H1 (cell line): ENCODE measurements around the gene ABCF3. TPM values are rescaled to one million over a fixed set of nuclear protein-coding genes. Genes with fewer than 3 reads are reported as not detected.

Source experiments
- CEBPB ChIP-seq: IDR thresholded peaks from 2 replicates; pipeline ENCODE4 v1.6.1; 2012; ENCODE audit warnings: low read depth, low read length
- KDM4A ChIP-seq: IDR thresholded peaks from one replicate; pipeline ENCODE4 v1.7.1; 2012; ENCODE audit warnings: low read depth, mild to moderate bottlenecking, moderate library complexity, low read length, inconsistent platforms; ENCODE audit not compliant: severe bottlenecking
- MAFK ChIP-seq: IDR thresholded peaks from 2 replicates; pipeline ENCODE4 v1.6.1; 2012; ENCODE audit warnings: low read depth, mild to moderate bottlenecking, improper control_type of control experiment, low read length
- NANOG ChIP-seq: IDR thresholded peaks from 2 replicates; pipeline ENCODE4 v1.6.1; 2011; ENCODE audit warnings: low read length, low read depth, mild to moderate bottlenecking, inconsistent platforms; ENCODE audit not compliant: insufficient read depth, poor library complexity, severe bottlenecking
- RBBP5 ChIP-seq: IDR thresholded peaks from 2 replicates; pipeline ENCODE4 v1.7.1; 2012; ENCODE audit warnings: low read depth, mild to moderate bottlenecking, inconsistent platforms, low read length, moderate library complexity, borderline replicate concordance
- YY1 ChIP-seq: IDR thresholded peaks from 2 replicates; pipeline ENCODE4 v1.6.1; 2011; ENCODE audit warnings: low read depth, mild to moderate bottlenecking, low read length
- polyA plus RNA-seq, 7 experiments: library from polyadenylated mRNA; depleted of rRNA in 3 of 7; stranded (reverse) in 5 of 7; unstranded in 2 of 7; fragments of >200 nt in 5 of 7; fragments of 200-250 nt in 2 of 7; gene quantifications; 1 replicate in 5 of 7; 2 replicates in 1 of 7; 4 replicates in 1 of 7; pipeline versions ENCODE4 v1.2.1 to v1.2.3, GENCODE V29; 2011 to 2013; ENCODE audit warnings: missing spikeins in 2 of 7, mixed read lengths in 2 of 7
- total RNA-seq: library from RNA; stranded (reverse); fragmentation: NEBNext Ultra II Directional; extraction: Animal tissue kit (Norgen Biotek cat#: 25700); gene quantifications from 2 replicates; pipeline ENCODE4 v1.2.1, GENCODE V29; 2021
- TF ChIP-seq, protein P1 (sequence below): fragments of 300-600 bp; sonication (generic); IDR thresholded peaks from 2 replicates; pipeline ENCODE4 v1.7.1; 2012; ENCODE audit warnings: low read length, moderate library complexity, mild to moderate bottlenecking, inconsistent platforms; ENCODE audit not compliant: insufficient replicate concordance
- TF ChIP-seq, protein P2 (sequence below): IDR thresholded peaks from 2 replicates; pipeline ENCODE4 v1.6.1; 2011; ENCODE audit warnings: low read length, improper control_type of control experiment

The ABCF3 gene
- total and polyA plus RNA-seq, 2 of the 8 experiments (the other 6 are each of a cell fraction or from before 2014, with no cell fraction given) = 51.6 to 57.8 TPM

DNA sequence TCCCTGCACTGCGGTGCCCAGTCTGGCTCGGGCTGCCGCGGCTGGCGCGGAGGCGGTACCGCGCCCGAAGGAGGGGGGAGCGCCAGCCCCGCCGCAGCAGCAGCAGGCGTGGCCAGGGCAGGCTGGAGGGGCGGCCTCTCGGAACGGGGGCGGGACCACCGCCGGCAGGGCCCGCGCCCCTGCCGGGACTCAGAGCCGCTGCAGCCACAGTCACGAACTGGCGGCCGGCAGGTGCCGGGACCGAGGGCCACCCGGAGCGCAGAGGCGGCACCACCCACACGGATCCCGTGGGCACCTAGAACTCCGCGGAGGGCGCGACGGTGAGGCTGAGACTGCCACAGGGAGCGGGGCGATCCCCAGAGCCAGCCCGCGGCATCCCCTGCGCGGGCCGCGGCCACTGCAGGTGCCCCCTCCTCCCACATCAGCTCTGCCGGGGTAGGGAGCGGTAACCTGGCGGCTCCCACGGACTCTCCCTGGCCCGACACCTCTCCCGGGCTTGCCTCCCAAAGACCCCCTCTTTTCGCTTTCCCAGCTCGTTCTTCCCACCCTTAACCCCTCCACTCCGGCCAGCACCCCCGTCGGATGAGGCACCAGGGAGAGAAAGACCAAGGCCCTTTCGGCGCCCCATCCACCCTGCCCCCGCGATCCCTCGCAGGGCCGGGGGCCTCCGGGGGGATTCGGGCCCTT, 43.5 kb downstream of the ABCF3 start, which contains the start of gene VWA5B2 (continued):
- TF ChIP-seq, protein P1, sequence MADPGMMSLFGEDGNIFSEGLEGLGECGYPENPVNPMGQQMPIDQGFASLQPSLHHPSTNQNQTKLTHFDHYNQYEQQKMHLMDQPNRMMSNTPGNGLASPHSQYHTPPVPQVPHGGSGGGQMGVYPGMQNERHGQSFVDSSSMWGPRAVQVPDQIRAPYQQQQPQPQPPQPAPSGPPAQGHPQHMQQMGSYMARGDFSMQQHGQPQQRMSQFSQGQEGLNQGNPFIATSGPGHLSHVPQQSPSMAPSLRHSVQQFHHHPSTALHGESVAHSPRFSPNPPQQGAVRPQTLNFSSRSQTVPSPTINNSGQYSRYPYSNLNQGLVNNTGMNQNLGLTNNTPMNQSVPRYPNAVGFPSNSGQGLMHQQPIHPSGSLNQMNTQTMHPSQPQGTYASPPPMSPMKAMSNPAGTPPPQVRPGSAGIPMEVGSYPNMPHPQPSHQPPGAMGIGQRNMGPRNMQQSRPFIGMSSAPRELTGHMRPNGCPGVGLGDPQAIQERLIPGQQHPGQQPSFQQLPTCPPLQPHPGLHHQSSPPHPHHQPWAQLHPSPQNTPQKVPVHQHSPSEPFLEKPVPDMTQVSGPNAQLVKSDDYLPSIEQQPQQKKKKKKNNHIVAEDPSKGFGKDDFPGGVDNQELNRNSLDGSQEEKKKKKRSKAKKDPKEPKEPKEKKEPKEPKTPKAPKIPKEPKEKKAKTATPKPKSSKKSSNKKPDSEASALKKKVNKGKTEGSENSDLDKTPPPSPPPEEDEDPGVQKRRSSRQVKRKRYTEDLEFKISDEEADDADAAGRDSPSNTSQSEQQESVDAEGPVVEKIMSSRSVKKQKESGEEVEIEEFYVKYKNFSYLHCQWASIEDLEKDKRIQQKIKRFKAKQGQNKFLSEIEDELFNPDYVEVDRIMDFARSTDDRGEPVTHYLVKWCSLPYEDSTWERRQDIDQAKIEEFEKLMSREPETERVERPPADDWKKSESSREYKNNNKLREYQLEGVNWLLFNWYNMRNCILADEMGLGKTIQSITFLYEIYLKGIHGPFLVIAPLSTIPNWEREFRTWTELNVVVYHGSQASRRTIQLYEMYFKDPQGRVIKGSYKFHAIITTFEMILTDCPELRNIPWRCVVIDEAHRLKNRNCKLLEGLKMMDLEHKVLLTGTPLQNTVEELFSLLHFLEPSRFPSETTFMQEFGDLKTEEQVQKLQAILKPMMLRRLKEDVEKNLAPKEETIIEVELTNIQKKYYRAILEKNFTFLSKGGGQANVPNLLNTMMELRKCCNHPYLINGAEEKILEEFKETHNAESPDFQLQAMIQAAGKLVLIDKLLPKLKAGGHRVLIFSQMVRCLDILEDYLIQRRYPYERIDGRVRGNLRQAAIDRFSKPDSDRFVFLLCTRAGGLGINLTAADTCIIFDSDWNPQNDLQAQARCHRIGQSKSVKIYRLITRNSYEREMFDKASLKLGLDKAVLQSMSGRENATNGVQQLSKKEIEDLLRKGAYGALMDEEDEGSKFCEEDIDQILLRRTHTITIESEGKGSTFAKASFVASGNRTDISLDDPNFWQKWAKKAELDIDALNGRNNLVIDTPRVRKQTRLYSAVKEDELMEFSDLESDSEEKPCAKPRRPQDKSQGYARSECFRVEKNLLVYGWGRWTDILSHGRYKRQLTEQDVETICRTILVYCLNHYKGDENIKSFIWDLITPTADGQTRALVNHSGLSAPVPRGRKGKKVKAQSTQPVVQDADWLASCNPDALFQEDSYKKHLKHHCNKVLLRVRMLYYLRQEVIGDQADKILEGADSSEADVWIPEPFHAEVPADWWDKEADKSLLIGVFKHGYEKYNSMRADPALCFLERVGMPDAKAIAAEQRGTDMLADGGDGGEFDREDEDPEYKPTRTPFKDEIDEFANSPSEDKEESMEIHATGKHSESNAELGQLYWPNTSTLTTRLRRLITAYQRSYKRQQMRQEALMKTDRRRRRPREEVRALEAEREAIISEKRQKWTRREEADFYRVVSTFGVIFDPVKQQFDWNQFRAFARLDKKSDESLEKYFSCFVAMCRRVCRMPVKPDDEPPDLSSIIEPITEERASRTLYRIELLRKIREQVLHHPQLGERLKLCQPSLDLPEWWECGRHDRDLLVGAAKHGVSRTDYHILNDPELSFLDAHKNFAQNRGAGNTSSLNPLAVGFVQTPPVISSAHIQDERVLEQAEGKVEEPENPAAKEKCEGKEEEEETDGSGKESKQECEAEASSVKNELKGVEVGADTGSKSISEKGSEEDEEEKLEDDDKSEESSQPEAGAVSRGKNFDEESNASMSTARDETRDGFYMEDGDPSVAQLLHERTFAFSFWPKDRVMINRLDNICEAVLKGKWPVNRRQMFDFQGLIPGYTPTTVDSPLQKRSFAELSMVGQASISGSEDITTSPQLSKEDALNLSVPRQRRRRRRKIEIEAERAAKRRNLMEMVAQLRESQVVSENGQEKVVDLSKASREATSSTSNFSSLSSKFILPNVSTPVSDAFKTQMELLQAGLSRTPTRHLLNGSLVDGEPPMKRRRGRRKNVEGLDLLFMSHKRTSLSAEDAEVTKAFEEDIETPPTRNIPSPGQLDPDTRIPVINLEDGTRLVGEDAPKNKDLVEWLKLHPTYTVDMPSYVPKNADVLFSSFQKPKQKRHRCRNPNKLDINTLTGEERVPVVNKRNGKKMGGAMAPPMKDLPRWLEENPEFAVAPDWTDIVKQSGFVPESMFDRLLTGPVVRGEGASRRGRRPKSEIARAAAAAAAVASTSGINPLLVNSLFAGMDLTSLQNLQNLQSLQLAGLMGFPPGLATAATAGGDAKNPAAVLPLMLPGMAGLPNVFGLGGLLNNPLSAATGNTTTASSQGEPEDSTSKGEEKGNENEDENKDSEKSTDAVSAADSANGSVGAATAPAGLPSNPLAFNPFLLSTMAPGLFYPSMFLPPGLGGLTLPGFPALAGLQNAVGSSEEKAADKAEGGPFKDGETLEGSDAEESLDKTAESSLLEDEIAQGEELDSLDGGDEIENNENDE = no peak
- TF ChIP-seq, protein P2, sequence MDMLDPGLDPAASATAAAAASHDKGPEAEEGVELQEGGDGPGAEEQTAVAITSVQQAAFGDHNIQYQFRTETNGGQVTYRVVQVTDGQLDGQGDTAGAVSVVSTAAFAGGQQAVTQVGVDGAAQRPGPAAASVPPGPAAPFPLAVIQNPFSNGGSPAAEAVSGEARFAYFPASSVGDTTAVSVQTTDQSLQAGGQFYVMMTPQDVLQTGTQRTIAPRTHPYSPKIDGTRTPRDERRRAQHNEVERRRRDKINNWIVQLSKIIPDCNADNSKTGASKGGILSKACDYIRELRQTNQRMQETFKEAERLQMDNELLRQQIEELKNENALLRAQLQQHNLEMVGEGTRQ = no peak
- TF ChIP-seq MAFK (no peak), YY1 (no peak), CEBPB (no peak), RBBP5 (no peak), KDM4A (no peak), NANOG (no peak)
